K562 (cell line): ENCODE measurements around the gene ELMO1. TPM values are rescaled to one million over a fixed set of nuclear protein-coding genes. Genes with fewer than 3 reads are reported as not detected.
A peak's percentile ranks its signal among the peaks of the same experiment; 100 is the strongest.

Source experiments
- ATAC-seq: fragments of 200-7000 bp; cut with Tn5 transposase; 3 replicates; pipeline ENCODE4 v1.9.1; 2020; ENCODE audit warnings: moderate library complexity
- BruUV-seq: library from RNA; stranded (reverse); fragments of 400-500 nt; replicated peaks from 2 replicates; lab custom pipeline; 2021; lab: Mats Ljungman, UMichigan
- CTCF ChIA-PET: fragments of 300-600 bp; formaldehyde crosslinking; extraction: SDS; loops from one replicate; lab custom pipeline; 2021; ENCODE audit warnings: low intra/inter-chr PET ratio; lab: Yijun Ruan, JAX
- POLR2A ChIA-PET: fragments of 300-600, 350-650 bp; sonication (Branson Sonifier 250); formaldehyde crosslinking; extraction: SDS; loops from one replicate; lab custom pipeline; 2021; ENCODE audit warnings: antibody characterized with exemption, inconsistent platforms; lab: Yijun Ruan, JAX
- DNase-seq, 4 experiments: peaks; one replicate each; pipeline versions ENCODE4 v3.0.0 to v3.0.0-alpha.2; 2011 to 2018; ENCODE audit warnings: low spot score in 3 of 4, mixed read lengths in 3 of 4; ENCODE audit errors: extremely low read depth in 1 of 4
- FAIRE-seq: peaks from 2 replicates; lab custom pipeline; 2011; peaks lifted over from hg19 to GRCh38; lab: Jason Lieb, UNC
- H2AFZ ChIP-seq: 2 replicates; pipeline ENCODE4 v1.6.0; 2011; ENCODE audit warnings: low read depth, low read length, control low read depth, inconsistent platforms
- H3K27ac ChIP-seq: fragments of 200-600 bp; 3 replicates; pipeline ENCODE4 v1.8.0; 2011; ENCODE audit warnings: low read depth, mild to moderate bottlenecking, control low read depth, inconsistent platforms, low read length, moderate library complexity, mixed read lengths; ENCODE audit errors: extremely low read depth
- H3K27me3 ChIP-seq, 2 experiments: fragments of 300-600 bp in 1 of 2; 2 replicates in 1 of 2; 3 replicates in 1 of 2; pipeline versions ENCODE4 v1.6.0 to v1.8.0; 2011; ENCODE audit warnings: inconsistent platforms in 2 of 2, low read length in 2 of 2, mild to moderate bottlenecking in 1 of 2, mixed read lengths in 1 of 2, moderate library complexity in 1 of 2; ENCODE audit not compliant: control insufficient read depth in 2 of 2, insufficient read depth in 2 of 2
- H3K36me3 ChIP-seq: fragments of 300-600 bp; 3 replicates; pipeline ENCODE4 v1.8.0; 2011; ENCODE audit warnings: mild to moderate bottlenecking, low read length, inconsistent platforms; ENCODE audit not compliant: control insufficient read depth, insufficient read depth
- H3K4me1 ChIP-seq, 2 experiments: fragments of 200-600 bp in 1 of 2; replicated peaks in 1 of 2; 2 replicates in 1 of 2; 3 replicates in 1 of 2; pipeline versions ENCODE4 v1.5.1 to v1.8.0; 2011; ENCODE audit warnings: inconsistent platforms in 2 of 2, low read length in 2 of 2, mild to moderate bottlenecking in 1 of 2, mixed read lengths in 1 of 2, moderate library complexity in 1 of 2; ENCODE audit not compliant: control insufficient read depth in 2 of 2, insufficient read depth in 2 of 2
- H3K4me2 ChIP-seq: 2 replicates; pipeline ENCODE4 v1.6.1; 2011; ENCODE audit warnings: low read length, control low read depth, inconsistent platforms, mixed read lengths; ENCODE audit not compliant: insufficient read depth
- H3K4me3 ChIP-seq: fragments of 200-600 bp; sonication (generic), shearing (Covaris generic); 2 replicates; pipeline ENCODE4 v1.5.1; 2016; ENCODE audit warnings: control low read depth, inconsistent platforms
- H3K79me2 ChIP-seq: fragments of 200-600 bp; 3 replicates; pipeline ENCODE4 v1.8.0; 2011; ENCODE audit warnings: low read length, inconsistent platforms; ENCODE audit not compliant: control insufficient read depth, insufficient read depth
- H3K9ac ChIP-seq, 2 experiments: 2 replicates each; pipeline versions ENCODE4 v1.6.0 to v1.6.1; 2011; ENCODE audit warnings: low read depth in 2 of 2, low read length in 2 of 2, control low read depth in 1 of 2, inconsistent platforms in 1 of 2, mild to moderate bottlenecking in 1 of 2, mixed read lengths in 1 of 2; ENCODE audit not compliant: insufficient read depth in 1 of 2
- H3K9me1 ChIP-seq: one replicate; pipeline ENCODE4 v1.6.0; 2011; ENCODE audit warnings: inconsistent platforms, mild to moderate bottlenecking, low read length, moderate library complexity; ENCODE audit not compliant: control insufficient read depth, insufficient read depth
- H3K9me3 ChIP-seq: replicated peaks from 2 replicates; pipeline ENCODE4 v1.5.1; 2011; ENCODE audit warnings: low read depth, low read length, inconsistent platforms; ENCODE audit not compliant: control insufficient read depth, insufficient read depth
- H4K20me1 ChIP-seq: replicated peaks from 2 replicates; pipeline ENCODE4 v1.6.1; 2011; ENCODE audit warnings: low read length, inconsistent platforms, mixed read lengths; ENCODE audit not compliant: control insufficient read depth, insufficient read depth
- EWSR1 ChIP-seq: fragments of 450-650 bp; IDR thresholded peaks from 2 replicates; pipeline ENCODE4 v1.6.1; 2018; ENCODE audit warnings: borderline replicate concordance, mild to moderate bottlenecking, low read depth, moderate library complexity; ENCODE audit not compliant: partially characterized antibody
- GATAD2A ChIP-seq: fragments of 450-650 bp; IDR thresholded peaks from 2 replicates; pipeline ENCODE4 v1.6.1; 2017
- KAT2B ChIP-seq: IDR thresholded peaks from one replicate; pipeline ENCODE4 v1.6.1; 2012; ENCODE audit warnings: low read depth, mild to moderate bottlenecking, control low read depth, inconsistent platforms, low read length, moderate library complexity
- KDM2B ChIP-seq: fragments of 250-450 bp; sonication (Bioruptor Pico); IDR thresholded peaks from 2 replicates; pipeline ENCODE4 v1.8.0; 2021; ENCODE audit warnings: mild to moderate bottlenecking, moderate library complexity
- MYC ChIP-seq, 2 experiments: fragments of 250-450 bp in 1 of 2; sonication (Bioruptor Pico) in 1 of 2; IDR thresholded peaks; 2 replicates each; pipeline versions ENCODE4 v1.5.1 to v1.6.1; 2012 to 2021; ENCODE audit warnings: low read depth in 2 of 2, borderline replicate concordance in 1 of 2, improper control_type of control experiment in 1 of 2, low read length in 1 of 2, mild to moderate bottlenecking in 1 of 2, moderate library complexity in 1 of 2
- NFE2 ChIP-seq: IDR thresholded peaks from 2 replicates; pipeline ENCODE4 v1.6.1; 2014; ENCODE audit warnings: antibody characterized with exemption, low read depth
- SRF ChIP-seq, 2 experiments: fragments of 250-450, 450-650 bp in 1 of 2; sonication (Bioruptor Pico) in 1 of 2; sonication (generic) in 1 of 2; formaldehyde crosslinking; IDR thresholded peaks; 2 replicates each; pipeline versions ENCODE4 v1.5.0 to v1.5.1; 2020 to 2022; ENCODE audit warnings: mild to moderate bottlenecking in 1 of 2, missing genetic modification reagents in 1 of 2
- TARDBP ChIP-seq: fragments of 450-650 bp; IDR thresholded peaks from 2 replicates; pipeline ENCODE4 v1.6.1; 2016
- TFE3 ChIP-seq: fragments of 450-650 bp; formaldehyde crosslinking; IDR thresholded peaks from 2 replicates; pipeline ENCODE4 v1.4.0; 2020; ENCODE audit warnings: mild to moderate bottlenecking, mixed read lengths
- ZNF224 ChIP-seq: sonication (generic); formaldehyde crosslinking; IDR thresholded peaks from 2 replicates; pipeline ENCODE4 v1.8.0; 2022; ENCODE audit warnings: mild to moderate bottlenecking, missing genetic modification reagents
- ZNF282 ChIP-seq: sonication (generic); formaldehyde crosslinking; IDR thresholded peaks from 2 replicates; pipeline ENCODE4 v1.8.1; 2023; ENCODE audit warnings: missing genetic modification reagents
- WGBS: fragments of 100-300 bp; shearing (Covaris generic); methylation state at CpG from one replicate; pipeline ENCODE4 v1.1.6; 2016; ENCODE audit warnings: low coverage, mixed read lengths; ENCODE audit not compliant: insufficient coverage; ENCODE audit errors: missing lambda C conversion rate; 5-methylcytosine and 5-hydroxymethylcytosine counted together
- in situ Hi-C: fragments of 300-500 bp; cut with MboI; formaldehyde crosslinking; loops from 4 replicates; pipeline ENCODE4 v1.15.0; 2018; ENCODE audit warnings: inconsistent platforms, mixed read lengths
- intact Hi-C: fragments of 100-400 bp; cut with micrococcal nuclease; formaldehyde crosslinking; loops from 2 replicates; pipeline ENCODE4 v1.14.2; 2022
- polyA plus RNA-seq, 8 experiments: library from polyadenylated mRNA; depleted of rRNA in 4 of 8; stranded (reverse) in 5 of 8; unstranded in 3 of 8; fragments of >200 nt; fragmentation: Nextera tagmentation in 2 of 8; fragmentation: Illumina TruSeq in 1 of 8; extraction: Ambion mirVana in 2 of 8; extraction: Trizol in 1 of 8; gene quantifications; 2 replicates each; pipeline versions ENCODE4 v1.2.1 to v1.2.3, GENCODE V29; 2011 to 2014; ENCODE audit warnings: inconsistent platforms in 1 of 8, missing spikeins in 1 of 8
- total RNA-seq, 7 experiments: library from RNA; depleted of rRNA in 6 of 7; stranded (reverse); fragments of >200 nt in 6 of 7; fragmentation: Illumina TruSeq in 2 of 7; extraction: Trizol in 2 of 7; gene quantifications; 2 replicates each; pipeline versions ENCODE4 v1.2.1 to v1.2.3, GENCODE V29; 2011 to 2021; ENCODE audit warnings: low replicate concordance in 1 of 7

ELMO1 gene
- total and polyA plus RNA-seq, 9 of the 15 experiments (the other 6 are each of a cell fraction or from before 2014, with no cell fraction given): 0.36 to 7.2 (median 3.6) TPM

GRCh38 chr7:37304921-37305320, 143.7 kb downstream of the ELMO1 start:
- in situ Hi-C loops: no loop called here
- ChIA-PET CTCF (no interaction called here), POLR2A (no interaction called here)
- H3K79me2 ChIP-seq: no peaks in the 10 kb centered on the region
- no peaks in the 10 kb centered on the region; a peak in 1 of 5 replicates for H3K27me3 ChIP-seq
- 14% methylated on average over 3 of the region's 3 CpGs for WGBS
- no peaks in the 10 kb centered on the region for H3K36me3 ChIP-seq
- TF ChIP-seq KDM2B (CRISPR knock-in tag): no peak
- TF ChIP-seq NFE2: no peak
- TF ChIP-seq TFE3 (CRISPR knock-in tag): peak; percentile 49
- TF ChIP-seq, all 486 proteins: peak for 1
- DNase-seq (no peak), ATAC-seq (no peak), FAIRE-seq (no peak)
- no peak overlapping the region for H3K9ac ChIP-seq
- H3K4me1 ChIP-seq: no peaks in the 10 kb centered on the region
- no peaks in the 10 kb centered on the region for H4K20me1 ChIP-seq
- H3K9me3 ChIP-seq: no peaks in the 10 kb centered on the region
- no peaks in the 10 kb centered on the region for H3K9me1 ChIP-seq
- H3K4me3 ChIP-seq: no peak overlapping the region
- no TSS peak for BruUV-seq
- no peak overlapping the region for H3K4me2 ChIP-seq
- H2AFZ ChIP-seq: no peak overlapping the region
- intact Hi-C loops: no loop called here
- H3K27ac ChIP-seq: no peak overlapping the region

GRCh38 chr7:37297546-37297945, 151.1 kb downstream of the ELMO1 start:
- H3K27me3 ChIP-seq: no peaks in the 10 kb centered on the region
- no peak overlapping the region for H3K9ac ChIP-seq
- FAIRE-seq (no peak), ATAC-seq (no peak), DNase-seq (no peak)
- ChIA-PET POLR2A (no interaction called here), CTCF (no interaction called here)
- H3K9me1 ChIP-seq: no peaks in the 10 kb centered on the region
- no peak overlapping the region for H2AFZ ChIP-seq
- in situ Hi-C loops: no loop called here
- H3K36me3 ChIP-seq: no peaks in the 10 kb centered on the region
- no TSS peak for BruUV-seq
- no peaks in the 10 kb centered on the region for H4K20me1 ChIP-seq
- no peak overlapping the region for H3K27ac ChIP-seq
- H3K9me3 ChIP-seq: no peaks in the 10 kb centered on the region
- no peak overlapping the region for H3K4me3 ChIP-seq
- H3K4me2 ChIP-seq: no peak overlapping the region
- no peaks in the 10 kb centered on the region for H3K79me2 ChIP-seq
- TF ChIP-seq SRF (CRISPR knock-in tag; IDR thresholded peaks at IDR 0.05) (no peak), TARDBP (no peak), EWSR1 (no peak), KAT2B (no peak), ZNF282 (CRISPR knock-in tag) (no peak), ZNF224 (no peak), GATAD2A (no peak), MYC (IDR thresholded peaks at IDR 0.05; ENCODE audit: low read depth, low read length) (no peak), MYC (CRISPR knock-in tag; IDR thresholded peaks at IDR 0.05; ENCODE audit: borderline replicate concordance, low read depth) (no peak)
- no peaks in the 10 kb centered on the region for H3K4me1 ChIP-seq
- intact Hi-C loops: no loop called here
